IMR-90 (cell line): ENCODE measurements around the gene DLK2. TPM values are rescaled to one million over a fixed set of nuclear protein-coding genes. Genes with fewer than 3 reads are reported as not detected.

Experiments used
- ATAC-seq: fragments of 200-7000 bp; cut with Tn5 transposase; 2 replicates; pipeline ENCODE4 v1.9.1; 2020; ENCODE audit warnings: low read depth, mild to moderate bottlenecking, moderate library complexity
- BruUV-seq: library from RNA; stranded (reverse); fragments of 400-500 nt; replicated peaks from 2 replicates; lab custom pipeline; 2021; lab: Mats Ljungman, UMichigan
- CTCF ChIA-PET: fragments of 300-600 bp; formaldehyde crosslinking; extraction: SDS; loops from one replicate; lab custom pipeline; 2021; ENCODE audit warnings: antibody characterized with exemption; lab: Yijun Ruan, JAX
- POLR2A ChIA-PET: fragments of 300-600 bp; sonication (Branson Sonifier 250); formaldehyde crosslinking; loops from one replicate; lab custom pipeline; 2022; ENCODE audit warnings: antibody characterized with exemption; ENCODE audit not compliant: unreplicated experiment; lab: Charles Lee
- DNase-seq: peaks from one replicate; pipeline ENCODE4 v3.0.0; 2013
- H2AFZ ChIP-seq: replicated peaks from 2 replicates; pipeline ENCODE3; 2013; ENCODE audit warnings: low read length, mild to moderate bottlenecking; ENCODE audit not compliant: poor library complexity
- H2AK5ac ChIP-seq: 2 replicates; pipeline ENCODE4 v1.6.1; 2013; ENCODE audit warnings: low read depth, low read length, inconsistent platforms
- H2AK9ac ChIP-seq: replicated peaks from 2 replicates; pipeline ENCODE3; 2013; ENCODE audit warnings: mild to moderate bottlenecking, low read depth, low read length, moderate library complexity; ENCODE audit not compliant: poor library complexity
- H2BK120ac ChIP-seq: 2 replicates; pipeline ENCODE4 v1.6.1; 2013; ENCODE audit warnings: low read depth, low read length, inconsistent platforms
- H2BK15ac ChIP-seq: 3 replicates; pipeline ENCODE4 v1.6.1; 2013; ENCODE audit warnings: low read depth, low read length, inconsistent platforms
- H2BK20ac ChIP-seq: 2 replicates; pipeline ENCODE4 v1.6.1; 2013; ENCODE audit warnings: low read depth, mild to moderate bottlenecking, inconsistent platforms, low read length, moderate library complexity
- H2BK5ac ChIP-seq: 2 replicates; pipeline ENCODE4 v1.6.1; 2013; ENCODE audit warnings: mild to moderate bottlenecking, low read depth, low read length, inconsistent platforms; ENCODE audit not compliant: poor library complexity, severe bottlenecking
- H3K14ac ChIP-seq: replicated peaks from 2 replicates; pipeline ENCODE4 v1.6.1; 2013; ENCODE audit warnings: low read depth, low read length, inconsistent platforms
- H3K18ac ChIP-seq: 2 replicates; pipeline ENCODE4 v1.6.1; 2013; ENCODE audit warnings: low read depth, low read length, control low read depth
- H3K23ac ChIP-seq: 2 replicates; pipeline ENCODE4 v1.6.1; 2013; ENCODE audit warnings: low read depth, low read length, inconsistent platforms
- H3K27ac ChIP-seq: 2 replicates; pipeline ENCODE4 v1.5.1; 2013; ENCODE audit warnings: mild to moderate bottlenecking, control low read depth, low read length; ENCODE audit not compliant: insufficient read depth
- H3K27me3 ChIP-seq: 2 replicates; pipeline ENCODE4 v1.6.1; 2013; ENCODE audit warnings: low read length; ENCODE audit not compliant: control insufficient read depth, insufficient read depth
- H3K36me3 ChIP-seq: 2 replicates; pipeline ENCODE4 v1.6.1; 2013; ENCODE audit warnings: low read length, mixed read lengths; ENCODE audit not compliant: control insufficient read depth, insufficient read depth
- H3K4ac ChIP-seq: 2 replicates; pipeline ENCODE4 v1.6.1; 2013; ENCODE audit warnings: low read depth, low read length, inconsistent platforms
- H3K4me1 ChIP-seq: 2 replicates; pipeline ENCODE4 v1.6.1; 2013; ENCODE audit warnings: low read length, mixed read lengths; ENCODE audit not compliant: control insufficient read depth, insufficient read depth
- H3K4me2 ChIP-seq: 2 replicates; pipeline ENCODE4 v1.6.1; 2013; ENCODE audit warnings: low read depth, mild to moderate bottlenecking, control low read depth, low read length, moderate library complexity
- H3K4me3 ChIP-seq: 2 replicates; pipeline ENCODE4 v1.5.1; 2013; ENCODE audit warnings: low read depth, mild to moderate bottlenecking, control low read depth, low read length, moderate library complexity; ENCODE audit not compliant: insufficient read depth
- H3K56ac ChIP-seq: 2 replicates; pipeline ENCODE4 v1.6.1; 2013; ENCODE audit warnings: low read length, inconsistent platforms; ENCODE audit not compliant: insufficient read depth; ENCODE audit errors: extremely low read depth
- H3K79me1 ChIP-seq, 2 experiments: 2 replicates each; pipeline ENCODE4 v1.6.1; 2013; ENCODE audit warnings: low read length in 2 of 2, inconsistent platforms in 1 of 2, low read depth in 1 of 2
- H3K9ac ChIP-seq: 2 replicates; pipeline ENCODE4 v1.6.1; 2013; ENCODE audit warnings: low read depth, low read length, control low read depth
- H3K9me1 ChIP-seq: 2 replicates; pipeline ENCODE4 v1.6.1; 2013; ENCODE audit warnings: low read length, inconsistent platforms; ENCODE audit not compliant: insufficient read depth
- H3K9me3 ChIP-seq: 2 replicates; pipeline ENCODE4 v1.6.1; 2013; ENCODE audit warnings: low read length; ENCODE audit not compliant: control insufficient read depth, insufficient read depth
- H4K20me1 ChIP-seq: 2 replicates; pipeline ENCODE4 v1.6.1; 2013; ENCODE audit warnings: low read length, inconsistent platforms; ENCODE audit not compliant: insufficient read depth
- H4K5ac ChIP-seq: 2 replicates; pipeline ENCODE4 v1.6.1; 2013; ENCODE audit warnings: mild to moderate bottlenecking, low read depth, low read length, control low read depth
- H4K8ac ChIP-seq, 2 experiments: 2 replicates each; pipeline ENCODE4 v1.6.1; 2013; ENCODE audit warnings: low read depth in 2 of 2, low read length in 2 of 2, control low read depth in 1 of 2, inconsistent platforms in 1 of 2
- H4K91ac ChIP-seq: 2 replicates; pipeline ENCODE4 v1.6.1; 2013; ENCODE audit warnings: low read depth, low read length, inconsistent platforms; ENCODE audit not compliant: insufficient read depth
- BHLHE40 ChIP-seq: fragments of 150-350 bp; IDR thresholded peaks from 2 replicates; pipeline ENCODE4 v1.6.1; 2016; ENCODE audit warnings: mild to moderate bottlenecking, low read depth, low read length
- CEBPB ChIP-seq: IDR thresholded peaks from 2 replicates; pipeline ENCODE4 v1.6.1; 2012; ENCODE audit warnings: low read depth, low read length, improper control_type of control experiment
- CTCF ChIP-seq: conservative IDR thresholded peaks from 2 replicates; pipeline ENCODE4 v1.5.1; 2012; ENCODE audit warnings: mild to moderate bottlenecking, low read depth, low read length, improper control_type of control experiment
- ELK1 ChIP-seq: fragments of 150-350 bp; IDR thresholded peaks from 2 replicates; pipeline ENCODE4 v1.6.1; 2016; ENCODE audit warnings: low read depth, mild to moderate bottlenecking, low read length, moderate library complexity, borderline replicate concordance
- FOS ChIP-seq: fragments of 150-350 bp; IDR thresholded peaks from 2 replicates; pipeline ENCODE4 v1.6.1; 2016; ENCODE audit warnings: low read depth, low read length
- MAFK ChIP-seq: IDR thresholded peaks from 2 replicates; pipeline ENCODE4 v1.6.1; 2012; ENCODE audit warnings: low read depth, low read length, improper control_type of control experiment
- MXI1 ChIP-seq: IDR thresholded peaks from 2 replicates; pipeline ENCODE4 v1.6.1; 2012; ENCODE audit warnings: low read depth, mild to moderate bottlenecking, low read length, moderate library complexity, borderline replicate concordance
- RCOR1 ChIP-seq: IDR thresholded peaks from 2 replicates; pipeline ENCODE4 v1.6.1; 2012; ENCODE audit warnings: mild to moderate bottlenecking, low read length, improper control_type of control experiment; ENCODE audit not compliant: insufficient replicate concordance
- RFX5 ChIP-seq: IDR thresholded peaks from 2 replicates; pipeline ENCODE4 v1.8.0; 2012; ENCODE audit warnings: low read depth, mild to moderate bottlenecking, low read length, moderate library complexity
- USF2 ChIP-seq: fragments of 150-350 bp; IDR thresholded peaks from 2 replicates; pipeline ENCODE4 v1.6.1; 2017; ENCODE audit warnings: mild to moderate bottlenecking, antibody characterized with exemption, low read length, low read depth
- WGBS, 2 experiments: methylation state at CpG; one replicate each; pipeline versions ENCODE4 v1.1.5 to v1.1.7; 2013; ENCODE audit warnings: missing lambda C conversion rate in 2 of 2; ENCODE audit not compliant: insufficient read length in 1 of 2; ENCODE audit errors: extremely low coverage in 2 of 2; 5-methylcytosine and 5-hydroxymethylcytosine counted together
- dilution Hi-C: fragments of 300-500 bp; cut with HindIII; formaldehyde crosslinking; loops from one replicate; pipeline ENCODE4 v1.14.3; 2018; ENCODE audit warnings: low sequenced_read_pairs; ENCODE audit not compliant: unreplicated experiment
- in situ Hi-C: fragments of 300-500 bp; cut with MboI; formaldehyde crosslinking; loops from 3 replicates; pipeline ENCODE4 v1.14.3; 2019; ENCODE audit warnings: low sequenced_read_pairs, inconsistent platforms, mixed read lengths
- intact Hi-C: fragments of 100-400 bp; cut with micrococcal nuclease; formaldehyde crosslinking; loops from 2 replicates; pipeline ENCODE4 v1.10.0; 2022
- polyA plus RNA-seq, 3 experiments: library from polyadenylated mRNA; depleted of rRNA; stranded (reverse); fragments of >200 nt; gene quantifications; 2 replicates each; pipeline ENCODE4 v1.2.3, GENCODE V29; 2012; ENCODE audit warnings: low replicate concordance in 1 of 3
- total RNA-seq: library from RNA; depleted of rRNA; stranded (reverse); fragments of >200 nt; gene quantifications from 2 replicates; pipeline ENCODE4 v1.2.3, GENCODE V29; 2012

The DLK2 gene
- total and polyA plus RNA-seq, 2 of the 4 experiments (the other 2 are of a cell fraction) = 0.90 to 2.8 TPM

- no peak overlapping the region for H4K8ac ChIP-seq
- dilution Hi-C loops (no loop called here), intact Hi-C loops (no loop called here), in situ Hi-C loops (no loop called here)
- 72% methylated on average over 3 of the region's 11 CpGs; no CpG with 5 or more reads in 1 of the 2 experiments for WGBS, 2 experiments
- H2BK5ac ChIP-seq = no peak overlapping the region
- H3K18ac ChIP-seq = no peak overlapping the region
- H2BK20ac ChIP-seq = no peak overlapping the region
- no peak overlapping the region for H3K4ac ChIP-seq
- peaks cover 54 to 71% of the 10 kb centered on the region in 2 experiments for H3K79me1 ChIP-seq
- H3K4me3 ChIP-seq = no peak overlapping the region
- DNase-seq = no peak
- H3K27me3 ChIP-seq = no peaks in the 10 kb centered on the region
- peaks cover 7% of the 10 kb centered on the region for H3K4me1 ChIP-seq
- H3K4me2 ChIP-seq = no peak overlapping the region
- H3K14ac ChIP-seq = no peak overlapping the region
- H2AFZ ChIP-seq = no peak overlapping the region
- no TSS peak for BruUV-seq
- H2BK120ac ChIP-seq = no peak overlapping the region
- no peaks in the 10 kb centered on the region for H3K9me3 ChIP-seq
- H3K23ac ChIP-seq = no peak overlapping the region
- H2AK5ac ChIP-seq = no peak overlapping the region
- H4K91ac ChIP-seq = no peak overlapping the region
- TF ChIP-seq RFX5 (no peak), USF2 (no peak), MAFK (no peak), FOS (no peak), CEBPB (no peak), BHLHE40 (no peak), CTCF (no peak), RCOR1 (no peak), ELK1 (no peak), MXI1 (no peak)
- H2BK15ac ChIP-seq = no peak overlapping the region
- H2AK9ac ChIP-seq = peak overlapping the region; percentile 71
- no peak overlapping the region for H3K27ac ChIP-seq
- no peak for ATAC-seq
- ChIA-PET POLR2A (interaction anchor here (0.6 to 0.7 kb wide), 3 partner anchors 10 to 487 kb away, joined by 4 to 18 read pairs (median 11); no protein-coding TSS in a partner anchor), CTCF (interaction anchor here (0.6 to 0.7 kb wide), 2 partner anchors 292 to 485 kb away, joined by 3 to 5 read pairs; no protein-coding TSS in a partner anchor)
- H3K36me3 ChIP-seq = peaks cover 1% of the 10 kb centered on the region; the same call in 1 of the 2 replicates
- H4K20me1 ChIP-seq = peaks cover 10% of the 10 kb centered on the region; the same call in 1 of the 2 replicates
- no peak overlapping the region for H4K5ac ChIP-seq
- H3K9ac ChIP-seq = no peak overlapping the region
- H3K9me1 ChIP-seq = peaks cover 33% of the 10 kb centered on the region
- no peak overlapping the region for H3K56ac ChIP-seq
These were observed 26.4 kb upstream of the DLK2 start for GRCh38 chr6:43481591-43482236.
